HG03469 (cell line): ENCODE results near the gene CCDC12.
"Not testable (repeated sequence)": the region's sequence is repeated elsewhere in the genome, so short reads cannot be mapped to it uniquely, and the experiment has no call there.

Experiments used
- ATAC-seq: cut with Tn5 transposase; IDR thresholded peaks from one replicate; pipeline ENCODE4 v1.9.1; 2021; ENCODE audit warnings: mild to moderate bottlenecking, moderate library complexity, moderate number of reproducible peaks; ENCODE audit not compliant: unreplicated experiment

The CCDC12 gene

DNA sequence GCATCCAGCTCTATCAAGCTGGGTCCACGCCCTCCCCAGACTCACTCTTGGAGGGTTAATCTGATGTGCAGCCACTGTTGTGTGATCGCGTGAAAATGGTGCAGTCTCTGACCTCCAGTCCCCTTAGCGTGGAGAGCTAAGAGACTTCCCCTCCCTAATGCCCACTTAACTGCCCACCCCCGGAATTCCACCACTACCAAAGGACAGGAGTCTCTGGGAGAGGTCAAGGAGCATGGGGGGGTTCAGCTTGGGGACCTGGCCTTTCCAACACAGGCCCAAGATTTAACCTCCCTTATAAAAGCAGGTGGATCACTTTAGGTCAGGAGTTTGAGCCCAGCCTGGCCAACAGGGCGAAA is 48.8 kb downstream of the CCDC12 start:
- ATAC-seq, result no peak

- peak; percentile 42 for ATAC-seq
These were observed 49.5 kb downstream of the CCDC12 start for GRCh38 chr3:46926871-46927717.

GRCh38 chr3:46926447-46926846 is 50.1 kb downstream of the CCDC12 start:
- ATAC-seq, result no peak

GRCh38 chr3:46926039-46926438 is 50.5 kb downstream of the CCDC12 start:
- ATAC-seq, result no peak

- ATAC-seq, result no peak
These were observed 51.0 kb downstream of the CCDC12 start for GRCh38 chr3:46925585-46925934.

DNA sequence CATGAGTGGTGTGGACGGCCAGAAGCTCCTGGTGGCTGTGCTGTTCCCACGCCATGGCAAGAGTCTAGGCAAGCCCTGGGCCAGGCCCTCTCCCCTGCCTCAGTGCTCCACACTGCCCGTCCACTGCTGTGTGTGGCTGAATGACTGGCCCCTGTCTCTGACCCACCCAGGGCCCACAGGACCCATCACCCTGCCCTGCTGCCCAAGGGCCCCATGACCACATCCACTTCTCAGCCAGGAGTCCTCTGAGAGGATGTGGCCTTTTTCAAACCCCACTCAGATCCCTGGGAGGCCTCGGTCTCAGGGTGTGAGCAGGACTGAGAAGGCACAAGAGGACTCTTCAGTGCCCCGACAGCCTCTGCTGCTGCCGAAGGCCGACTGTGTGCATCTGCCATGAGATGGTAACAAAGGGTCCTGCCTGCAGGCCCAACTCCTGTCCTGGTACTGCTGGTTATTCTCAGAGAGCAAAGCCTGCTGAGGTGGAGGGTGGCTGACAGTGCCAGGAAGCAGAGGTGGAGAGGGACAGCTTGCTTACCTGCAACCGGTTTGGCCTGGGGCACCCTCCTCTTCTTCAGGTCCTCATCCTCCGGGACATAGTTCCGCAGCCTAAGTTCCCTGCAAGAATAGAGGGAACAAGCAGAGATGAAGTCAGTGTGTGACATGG is 51.5 kb downstream of the CCDC12 start:
- ATAC-seq, result no peak

DNA sequence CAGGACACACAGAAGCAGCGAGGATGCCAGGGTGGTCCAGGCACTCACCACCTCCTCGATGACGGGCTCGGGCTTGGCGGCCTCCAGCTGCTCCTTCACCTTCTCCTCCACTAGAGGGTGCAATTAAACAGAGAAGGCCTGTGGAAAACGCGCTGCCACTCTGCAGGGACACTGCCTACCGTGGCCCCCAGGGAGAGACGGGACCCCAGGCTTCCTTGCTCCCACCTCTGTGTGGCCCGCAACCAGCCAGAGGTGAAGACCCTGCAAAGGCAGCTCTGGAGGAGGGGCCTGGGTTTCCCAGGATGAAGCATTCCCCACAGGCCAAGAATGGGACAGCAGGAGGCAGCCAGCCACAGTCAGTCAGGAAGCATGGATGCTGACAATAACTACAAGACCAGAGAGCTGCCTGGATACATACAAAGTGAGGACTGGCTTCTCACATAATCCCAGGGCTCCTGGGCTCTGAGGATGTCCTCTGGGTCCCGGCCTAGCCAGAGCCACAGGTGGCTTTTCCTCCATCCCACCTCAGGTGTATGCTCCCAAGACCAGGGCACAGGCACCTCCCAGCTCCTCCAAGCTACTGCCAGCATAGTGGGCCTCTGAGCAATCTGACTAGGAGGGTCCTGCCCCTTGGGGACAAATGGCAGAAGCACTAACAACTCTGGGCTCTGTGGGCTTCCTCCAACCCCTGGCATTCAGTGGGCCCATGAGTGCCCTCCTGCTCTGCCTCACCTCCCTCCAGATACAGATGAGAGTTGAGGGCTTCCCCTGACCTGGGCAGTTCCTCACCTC is 52.8 kb downstream of the CCDC12 start:
- no peak for ATAC-seq

- no peak for ATAC-seq
These were observed 53.5 kb downstream of the CCDC12 start for GRCh38 chr3:46922871-46923558.

DNA sequence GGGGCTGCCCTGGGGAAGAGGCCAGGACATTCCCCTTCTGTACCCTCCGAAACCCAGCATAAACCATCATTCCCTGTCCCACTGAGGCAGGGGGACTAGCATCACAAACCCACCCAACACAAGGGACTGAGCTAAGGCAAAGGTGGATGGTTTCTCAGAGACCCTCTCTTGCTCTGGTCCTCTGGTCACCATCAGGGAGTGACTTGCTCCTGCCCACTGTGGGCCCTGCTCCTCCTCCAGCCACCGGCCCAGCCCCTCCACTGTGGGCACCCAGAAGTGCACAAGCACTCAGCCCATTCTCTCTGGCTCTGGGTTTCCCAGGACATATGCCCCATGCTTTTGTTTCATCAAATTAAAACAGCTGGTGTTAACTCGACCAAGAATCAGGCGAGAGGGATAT is 54.1 kb downstream of the CCDC12 start:
- ATAC-seq, result no peak

- no peak for ATAC-seq
These were observed 54.7 kb downstream of the CCDC12 start for GRCh38 chr3:46921871-46922271.

GRCh38 chr3:46921041-46921440 is 55.5 kb downstream of the CCDC12 start:
- no peak for ATAC-seq

DNA sequence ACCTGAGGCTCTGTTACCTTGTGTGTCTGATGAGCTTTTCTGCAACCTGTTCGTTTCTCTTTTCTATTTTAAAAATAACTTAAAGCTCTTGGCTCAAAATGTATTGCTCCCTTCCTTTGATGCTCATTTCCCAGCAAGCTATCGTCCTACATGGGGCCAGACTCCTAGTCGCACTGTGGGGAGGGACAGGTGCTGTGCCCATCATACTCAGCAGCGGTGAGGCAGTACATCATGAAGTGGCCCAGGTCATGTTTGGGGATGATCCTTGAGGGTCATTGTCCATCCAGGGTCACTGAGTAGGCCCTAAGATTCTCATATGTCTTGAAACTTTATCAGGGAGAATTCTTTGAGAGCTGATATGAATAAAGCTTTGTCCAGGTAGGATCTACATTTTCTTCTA is 57.9 kb downstream of the CCDC12 start:
- ATAC-seq, result no peak

- ATAC-seq, result no peak
These were observed 58.3 kb downstream of the CCDC12 start for GRCh38 chr3:46918202-46918601.

DNA sequence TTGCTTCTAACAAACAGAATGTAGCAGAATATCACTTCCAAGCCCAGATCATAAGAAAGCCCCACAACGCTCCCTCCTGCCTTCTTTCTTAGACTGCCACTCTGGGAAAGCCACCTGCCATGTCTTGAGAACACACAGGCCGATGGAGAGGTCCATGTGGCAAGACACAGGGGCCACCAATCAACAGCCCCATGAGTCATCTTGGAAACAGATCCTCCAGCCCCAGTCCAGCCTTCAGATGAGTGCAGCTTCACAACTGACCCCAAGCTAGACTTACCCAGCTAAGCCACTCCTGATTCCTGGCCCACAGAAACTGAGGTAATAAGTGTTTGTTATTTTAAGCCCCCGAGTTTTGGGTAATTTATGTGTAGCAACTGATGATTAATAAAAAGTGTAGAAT is 59.3 kb downstream of the CCDC12 start:
- no peak for ATAC-seq

GRCh38 chr3:46916799-46917198 is 59.7 kb downstream of the CCDC12 start:
- no peak for ATAC-seq

- no peak for ATAC-seq
These were observed 60.3 kb downstream of the CCDC12 start for GRCh38 chr3:46916278-46916677.

DNA sequence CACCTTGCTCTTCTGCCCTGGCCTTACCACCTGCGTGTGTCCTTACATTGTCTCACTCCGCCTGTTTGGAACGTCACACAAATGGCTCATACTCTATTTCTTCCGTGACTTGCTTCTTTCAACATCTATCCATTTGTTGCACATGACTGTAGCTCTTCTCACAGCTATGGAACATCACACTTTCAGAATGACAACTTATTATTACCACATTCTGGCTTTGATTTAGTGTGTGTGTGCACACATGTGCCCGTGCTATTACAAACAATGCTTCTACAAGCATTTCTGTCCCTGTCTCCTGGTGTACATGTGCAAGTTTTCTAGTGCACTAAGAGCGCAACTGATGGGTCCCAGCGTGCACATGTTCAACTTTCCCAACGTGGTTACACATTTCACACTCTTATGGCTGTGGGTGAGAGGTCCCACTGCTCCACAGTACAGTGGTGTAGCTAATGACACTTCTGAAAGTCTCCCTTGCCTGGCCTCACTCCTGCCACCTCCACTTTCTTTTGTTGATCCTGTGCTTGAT is 61.2 kb downstream of the CCDC12 start:
- no peak for ATAC-seq

DNA sequence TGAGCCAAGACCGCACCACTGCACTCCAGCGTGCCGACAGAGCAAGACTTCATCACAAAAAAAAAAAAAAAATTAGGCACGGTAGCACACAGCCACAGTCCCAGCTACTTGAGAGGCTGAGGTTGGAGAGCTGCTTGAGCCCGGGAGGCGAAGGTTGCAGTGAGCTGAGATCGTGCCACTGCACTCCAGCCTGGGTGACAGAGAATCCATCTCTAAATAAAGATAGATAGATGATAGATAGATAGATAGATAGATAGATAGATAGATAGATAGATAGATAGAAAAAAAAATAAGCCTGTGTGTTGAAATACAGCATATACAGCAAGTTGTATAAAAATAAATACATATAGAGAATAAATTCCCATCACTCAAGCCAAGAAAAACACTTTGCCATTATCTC is 61.7 kb downstream of the CCDC12 start:
- ATAC-seq, result no peak

GRCh38 chr3:46913644-46914043 is 62.9 kb downstream of the CCDC12 start:
- ATAC-seq, result no peak

DNA sequence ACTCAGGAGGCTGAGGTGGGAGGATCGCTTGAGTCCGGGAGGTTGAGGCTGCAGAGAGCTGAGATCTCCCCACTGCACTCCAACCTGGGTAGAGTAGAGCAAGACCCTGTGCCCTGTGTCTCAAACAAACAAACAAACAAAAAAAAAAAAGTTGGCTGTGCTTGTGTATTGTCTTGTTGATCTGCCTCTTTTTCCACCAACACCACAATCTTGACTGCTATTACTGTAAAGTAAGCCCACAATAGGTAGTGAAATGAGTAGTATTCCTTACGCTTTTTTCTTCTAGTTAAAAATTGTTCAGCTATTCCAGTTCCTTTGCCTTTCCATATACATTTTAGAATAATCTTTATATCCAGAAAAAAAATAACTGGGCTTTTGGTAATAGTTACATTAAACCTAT is 63.6 kb downstream of the CCDC12 start:
- ATAC-seq, result no peak

DNA sequence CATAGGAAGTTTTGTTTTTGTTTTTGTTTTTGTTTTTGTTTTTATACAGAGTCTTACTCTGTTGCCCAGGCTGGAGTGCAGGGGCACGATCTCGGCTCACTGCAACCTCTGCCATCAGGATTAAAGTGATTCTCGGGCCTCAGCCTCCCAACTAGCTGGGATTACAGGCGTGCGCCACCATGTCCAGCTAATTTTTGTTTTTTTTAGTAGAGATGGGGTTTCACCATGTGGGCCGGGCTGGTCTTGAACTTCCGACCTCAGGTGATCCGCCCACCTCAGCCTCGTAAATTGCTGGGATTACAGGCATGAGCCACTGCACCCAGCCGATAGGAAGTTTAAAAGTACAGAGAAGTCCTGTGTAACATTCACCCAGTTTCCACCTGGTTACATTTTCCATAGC is 65.6 kb downstream of the CCDC12 start:
- ATAC-seq, result not testable (repeated sequence)
